SK-N-SH (cell line): ENCODE data around the gene ALAD. TPM values are rescaled to one million over a fixed set of nuclear protein-coding genes. Genes with fewer than 3 reads are reported as not detected.
A peak's percentile ranks its signal among the peaks of the same experiment; 100 is the strongest.

ENCODE experiments used
- CTCF ChIA-PET: fragments of 300-600, 350-600 bp; formaldehyde crosslinking; extraction: SDS; loops from one replicate; lab custom pipeline; 2021; lab: Yijun Ruan, JAX
- POLR2A ChIA-PET: fragments of 350-600 bp; sonication (Branson Sonifier 250); formaldehyde crosslinking; extraction: SDS; loops from one replicate; lab custom pipeline; 2020; ENCODE audit warnings: antibody characterized with exemption, inconsistent platforms; lab: Yijun Ruan, JAX
- DNase-seq: peaks from one replicate; pipeline ENCODE4 v3.0.0; 2012
- H2AFZ ChIP-seq: fragments of 200-600 bp; sonication (generic); 2 replicates; pipeline ENCODE4 v1.8.1; 2016; ENCODE audit warnings: antibody characterized with exemption, mild to moderate bottlenecking, low read depth
- H3F3A ChIP-seq: fragments of 200-600 bp; sonication (generic); replicated peaks from 2 replicates; pipeline ENCODE3; 2016; ENCODE audit warnings: antibody characterized with exemption, mild to moderate bottlenecking; ENCODE audit not compliant: insufficient read depth
- H3K27ac ChIP-seq, 2 experiments: fragments of 200-500 bp in 1 of 2; fragments of 200-600 bp in 1 of 2; sonication (Bioruptor generic) in 1 of 2; sonication (generic), shearing (Covaris generic) in 1 of 2; 2 replicates each; pipeline versions ENCODE4 v1.5.1 to v1.6.1; 2014 to 2016; ENCODE audit warnings: low read depth in 2 of 2, inconsistent platforms in 1 of 2, low read length in 1 of 2, mild to moderate bottlenecking in 1 of 2, mixed read lengths in 1 of 2
- H3K27me3 ChIP-seq: fragments of 200-600 bp; sonication (generic), shearing (Covaris generic); 2 replicates; pipeline ENCODE4 v1.6.1; 2016; ENCODE audit warnings: mixed run types; ENCODE audit not compliant: insufficient read depth
- H3K36me3 ChIP-seq, 2 experiments: fragments of 200-500 bp in 1 of 2; fragments of 200-600 bp in 1 of 2; sonication (Bioruptor generic) in 1 of 2; sonication (generic) in 1 of 2; replicated peaks in 1 of 2; 2 replicates each; pipeline versions ENCODE3 to v1.5.1; 2014 to 2016; ENCODE audit warnings: low read length in 1 of 2, mild to moderate bottlenecking in 1 of 2; ENCODE audit not compliant: insufficient read depth in 2 of 2, control insufficient read depth in 1 of 2
- H3K4me1 ChIP-seq, 2 experiments: fragments of 200-500 bp in 1 of 2; fragments of 200-600 bp in 1 of 2; sonication (Bioruptor generic) in 1 of 2; sonication (generic), shearing (Covaris generic) in 1 of 2; 2 replicates each; pipeline versions ENCODE4 v1.5.1 to v1.6.1; 2014 to 2016; ENCODE audit warnings: low read depth in 1 of 2, low read length in 1 of 2, mixed run types in 1 of 2; ENCODE audit not compliant: insufficient read depth in 2 of 2, control insufficient read depth in 1 of 2
- H3K4me2 ChIP-seq: fragments of 200-600 bp; sonication (generic), shearing (Covaris generic); 2 replicates; pipeline ENCODE4 v1.6.1; 2017; ENCODE audit warnings: mixed run types
- H3K4me3 ChIP-seq, 2 experiments: fragments of 200-500 bp in 1 of 2; fragments of 200-600 bp in 1 of 2; sonication (Bioruptor generic) in 1 of 2; sonication (generic), shearing (Covaris generic) in 1 of 2; 2 replicates each; pipeline versions ENCODE4 v1.5.1 to v1.8.1; 2014 to 2016; ENCODE audit warnings: low read depth in 2 of 2, inconsistent platforms in 1 of 2, low read length in 1 of 2, mild to moderate bottlenecking in 1 of 2, mixed read lengths in 1 of 2, moderate library complexity in 1 of 2
- H3K79me2 ChIP-seq: fragments of 200-600 bp; sonication (generic); 2 replicates; pipeline ENCODE4 v1.8.1; 2017; ENCODE audit warnings: mild to moderate bottlenecking; ENCODE audit not compliant: insufficient read depth
- H3K9ac ChIP-seq: fragments of 200-600 bp; sonication (generic); 2 replicates; pipeline ENCODE4 v1.6.1; 2017; ENCODE audit warnings: mixed run types
- H3K9me2 ChIP-seq: fragments of 200-600 bp; sonication (generic); 2 replicates; pipeline ENCODE4 v1.6.1; 2017; ENCODE audit warnings: mixed run types
- H3K9me3 ChIP-seq: fragments of 200-600 bp; sonication (generic); 2 replicates; pipeline ENCODE4 v1.6.1; 2017; ENCODE audit warnings: mixed run types, mild to moderate bottlenecking, moderate library complexity
- H4K20me1 ChIP-seq: fragments of 200-600 bp; sonication (generic); 2 replicates; pipeline ENCODE4 v1.6.1; 2017; ENCODE audit warnings: mild to moderate bottlenecking, mixed run types; ENCODE audit not compliant: insufficient read depth
- CHD2 ChIP-seq: fragments of 150-350 bp; IDR thresholded peaks from 2 replicates; pipeline ENCODE4 v1.6.1; 2018; ENCODE audit warnings: low read length; ENCODE audit not compliant: partially characterized antibody
- ELF1 ChIP-seq: IDR thresholded peaks from 2 replicates; pipeline ENCODE4 v1.4.0; 2012
- FOXM1 ChIP-seq: IDR thresholded peaks from 2 replicates; pipeline ENCODE4 v1.4.0; 2012; ENCODE audit warnings: low read depth, mild to moderate bottlenecking
- GABPA ChIP-seq: IDR thresholded peaks from 2 replicates; pipeline ENCODE4 v1.4.0; 2012; ENCODE audit warnings: low read depth, mild to moderate bottlenecking
- GATA2 ChIP-seq: sonication (generic); formaldehyde crosslinking; IDR thresholded peaks from 2 replicates; pipeline ENCODE4 v1.5.0; 2020; ENCODE audit warnings: mild to moderate bottlenecking, missing genetic modification reagents
- JUND ChIP-seq: IDR thresholded peaks from 2 replicates; pipeline ENCODE4 v1.4.0; 2012
- MEF2A ChIP-seq: IDR thresholded peaks from 2 replicates; pipeline ENCODE4 v1.4.0; 2012; ENCODE audit warnings: low read depth, borderline replicate concordance
- NFIC ChIP-seq: IDR thresholded peaks from 2 replicates; pipeline ENCODE4 v1.4.0; 2012; ENCODE audit warnings: borderline replicate concordance
- RCOR1 ChIP-seq: fragments of 150-350 bp; IDR thresholded peaks from 2 replicates; pipeline ENCODE4 v1.6.1; 2017; ENCODE audit warnings: antibody characterized with exemption, low read length
- REST ChIP-seq: IDR thresholded peaks from 2 replicates; pipeline ENCODE4 v1.6.1; 2012; ENCODE audit warnings: mild to moderate bottlenecking, low read depth, low read length, moderate library complexity
- RFX5 ChIP-seq: IDR thresholded peaks from 2 replicates; pipeline ENCODE4 v1.6.1; 2012; ENCODE audit warnings: mild to moderate bottlenecking, improper control_type of control experiment, low read length
- SIN3A ChIP-seq: IDR thresholded peaks from 2 replicates; pipeline ENCODE4 v1.6.1; 2012; ENCODE audit warnings: low read depth, mild to moderate bottlenecking, low read length, moderate library complexity, borderline replicate concordance
- SMC3 ChIP-seq: IDR thresholded peaks from 2 replicates; pipeline ENCODE4 v1.6.1; 2012; ENCODE audit warnings: low read depth, low read length, improper control_type of control experiment
- WGBS: methylation state at CpG from one replicate; pipeline ENCODE4 v1.1.6; 2017; ENCODE audit warnings: low lambda C conversion rate; 5-methylcytosine and 5-hydroxymethylcytosine counted together
- polyA plus RNA-seq, 3 experiments: library from polyadenylated mRNA; depleted of rRNA; stranded (reverse); fragments of >200 nt; gene quantifications; 2 replicates each; pipeline ENCODE4 v1.2.3, GENCODE V29; 2012
- TF ChIP-seq, protein P1 (sequence below): fragments of 150-350 bp; IDR thresholded peaks from 2 replicates; pipeline ENCODE4 v1.6.1; 2016; ENCODE audit warnings: mild to moderate bottlenecking, low read depth, low read length

Gene ALAD
- polyA plus RNA-seq, 1 of the 3 experiments (the other 2 are of a cell fraction) = 10.7 TPM

- TF ChIP-seq, protein P1, sequence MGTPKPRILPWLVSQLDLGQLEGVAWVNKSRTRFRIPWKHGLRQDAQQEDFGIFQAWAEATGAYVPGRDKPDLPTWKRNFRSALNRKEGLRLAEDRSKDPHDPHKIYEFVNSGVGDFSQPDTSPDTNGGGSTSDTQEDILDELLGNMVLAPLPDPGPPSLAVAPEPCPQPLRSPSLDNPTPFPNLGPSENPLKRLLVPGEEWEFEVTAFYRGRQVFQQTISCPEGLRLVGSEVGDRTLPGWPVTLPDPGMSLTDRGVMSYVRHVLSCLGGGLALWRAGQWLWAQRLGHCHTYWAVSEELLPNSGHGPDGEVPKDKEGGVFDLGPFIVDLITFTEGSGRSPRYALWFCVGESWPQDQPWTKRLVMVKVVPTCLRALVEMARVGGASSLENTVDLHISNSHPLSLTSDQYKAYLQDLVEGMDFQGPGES = no peak
- TF ChIP-seq SMC3 (no peak), JUND (no peak), GABPA (no peak), RCOR1 (no peak)
Measured at GRCh38 chr9:113395000-113395861, 5.9 kb downstream of the ALAD start (continued).

GRCh38 chr9:113393281-113393680 lies 7.8 kb downstream of the ALAD start:
- Histone ChIP-seq H3K9me3 (no peaks in the 10 kb centered on the region), H3K27ac (no peak overlapping the region), H3K9ac (no peak overlapping the region), H3K4me3 (no peak overlapping the region), H3K4me1 (0 out of 4 replicates have a peak, but pooled peaks cover 0 to 3% of the 10 kb centered on the region in 2 experiments), H3K79me2 (no peaks in the 10 kb centered on the region), H2AFZ (no peak overlapping the region), H3K4me2 (no peak overlapping the region), H3K9me2 (no peaks in the 10 kb centered on the region), H3K27me3 (no peaks in the 10 kb centered on the region), H3K36me3 (peaks cover 4 to 17% of the 10 kb centered on the region in 2 experiments), H4K20me1 (no peaks in the 10 kb centered on the region), H3F3A (peaks cover 2% of the 10 kb centered on the region)
- POLR2A ChIA-PET = no interaction called here
- peak; percentile 1 for DNase-seq
- no peak for TF ChIP-seq FOXM1
- no peak for TF ChIP-seq ELF1
- TF ChIP-seq GABPA = no peak
- TF ChIP-seq, protein P1 = no peak
- no peak for TF ChIP-seq GATA2 (CRISPR knock-in tag)
- CTCF ChIA-PET = no interaction called here
- 96% methylated on average over 7 of the region's 7 CpGs for WGBS

GRCh38 chr9:113391917-113392316 lies 9.2 kb downstream of the ALAD start:
- no peaks in the 10 kb centered on the region for H3F3A ChIP-seq

More at GRCh38 chr9:113391917-113392316, 9.2 kb downstream of the ALAD start:
- Histone ChIP-seq H3K4me3 (no peak overlapping the region), H3K36me3 (peaks cover 4 to 18% of the 10 kb centered on the region in 2 experiments), H3K79me2 (no peaks in the 10 kb centered on the region), H4K20me1 (no peaks in the 10 kb centered on the region), H3K9ac (no peak overlapping the region), H3K4me2 (no peak overlapping the region), H3K9me3 (no peaks in the 10 kb centered on the region), H3K4me1 (no peaks in the 10 kb centered on the region), H3K27me3 (no peaks in the 10 kb centered on the region), H3K9me2 (no peaks in the 10 kb centered on the region), H2AFZ (no peak overlapping the region), H3K27ac (no peak overlapping the region)
- ChIA-PET CTCF (interaction anchor here (1.0 kb wide), 2 partner anchors 9 to 83 kb away, joined by 3 to 4 read pairs; partner anchors contain the start of gene ALAD), POLR2A (no interaction called here)
- 95% methylated on average over 7 of the region's 7 CpGs for WGBS
- TF ChIP-seq MEF2A (no peak), CHD2 (no peak), SIN3A (no peak), REST (no peak), RFX5 (no peak), NFIC (no peak)
- DNase-seq = no peak
